Ecto neural progenitor cell (in vitro differentiated cells): ENCODE measurements around the gene KIAA0040.

Experiments used
- DNase-seq: peaks from one replicate; pipeline ENCODE4 v3.0.0-alpha.2; 2018; ENCODE audit warnings: low spot score

KIAA0040 gene

GRCh38 chr1:175169286-175170018 lies 23.1 kb downstream of the KIAA0040 start:
- no peak for DNase-seq

GRCh38 chr1:175168782-175169181 lies 23.8 kb downstream of the KIAA0040 start:
- DNase-seq = no peak

- no peak for DNase-seq
These were observed 24.7 kb downstream of the KIAA0040 start for GRCh38 chr1:175167861-175168260.

- no peak for DNase-seq
These were observed 25.8 kb downstream of the KIAA0040 start for GRCh38 chr1:175166746-175167145.

GRCh38 chr1:175164751-175165150 lies 27.8 kb downstream of the KIAA0040 start:
- DNase-seq = no peak

GRCh38 chr1:175163702-175164101 lies 28.9 kb downstream of the KIAA0040 start:
- DNase-seq = no peak

- DNase-seq = no peak
These were observed 29.6 kb downstream of the KIAA0040 start for GRCh38 chr1:175162955-175163354.

- no peak for DNase-seq
These were observed 34.4 kb downstream of the KIAA0040 start for GRCh38 chr1:175158170-175158591.

- no peak for DNase-seq
These were observed 35.4 kb downstream of the KIAA0040 start for GRCh38 chr1:175157200-175157599.

GRCh38 chr1:175155936-175156335 lies 36.6 kb downstream of the KIAA0040 start:
- DNase-seq = no peak

GRCh38 chr1:175155473-175155856 lies 37.1 kb downstream of the KIAA0040 start:
- no peak for DNase-seq

GRCh38 chr1:175154629-175155472 lies 37.7 kb downstream of the KIAA0040 start:
- peak; percentile 75 for DNase-seq

GRCh38 chr1:175152006-175152652 lies 40.4 kb downstream of the KIAA0040 start:
- DNase-seq = peak; percentile 82

- DNase-seq = no peak
These were observed 41.8 kb downstream of the KIAA0040 start for GRCh38 chr1:175150596-175151319.

GRCh38 chr1:175148068-175148467 lies 44.5 kb downstream of the KIAA0040 start:
- DNase-seq = no peak

GRCh38 chr1:175147569-175147968 lies 45.0 kb downstream of the KIAA0040 start:
- no peak for DNase-seq

- DNase-seq = peak; percentile 87
These were observed 45.9 kb downstream of the KIAA0040 start for GRCh38 chr1:175146529-175147213.

GRCh38 chr1:175145899-175146528 lies 46.6 kb downstream of the KIAA0040 start:
- DNase-seq = no peak

GRCh38 chr1:175138579-175138978 lies 54.0 kb downstream of the KIAA0040 start:
- no peak for DNase-seq

GRCh38 chr1:175137369-175137768 lies 55.2 kb downstream of the KIAA0040 start:
- DNase-seq = no peak

- no peak for DNase-seq
These were observed 56.3 kb downstream of the KIAA0040 start for GRCh38 chr1:175136246-175136645.
